ENCODE data around the gene ALDH3A1.

The ALDH3A1 gene

GRCh38 chr17:19738073-19738449 lies 10.0 kb downstream of the ALDH3A1 start:
- DNase-seq (ENCODE audit: insufficient read length) = no peak
- FAIRE-seq = no peak
- no peak for TF ChIP-seq POLR2A (IDR thresholded peaks at IDR 0.05; ENCODE audit: low read depth, low read length)
- no peak for TF ChIP-seq TAF1 (IDR thresholded peaks at IDR 0.05; ENCODE audit: borderline replicate concordance, low read depth, low read length)
- no peak for TF ChIP-seq POLR2AphosphoS5 (IDR thresholded peaks at IDR 0.05; ENCODE audit: low read depth, low read length)

- TF ChIP-seq POLR2AphosphoS5 (IDR thresholded peaks at IDR 0.05; ENCODE audit: low read depth, low read length) = no peak
- TF ChIP-seq TAF1 (IDR thresholded peaks at IDR 0.05; ENCODE audit: borderline replicate concordance, low read depth, low read length) = no peak
- TF ChIP-seq POLR2A (IDR thresholded peaks at IDR 0.05; ENCODE audit: low read depth, low read length) = no peak
- no peak for FAIRE-seq
Measured at GRCh38 chr17:19737305-19738072, 10.6 kb downstream of the ALDH3A1 start.

GRCh38 chr17:19736071-19736470 lies 12.0 kb downstream of the ALDH3A1 start:
- FAIRE-seq = no peak
- TF ChIP-seq POLR2A (IDR thresholded peaks at IDR 0.05; ENCODE audit: low read depth, low read length) = no peak
- no peak for TF ChIP-seq TAF1 (IDR thresholded peaks at IDR 0.05; ENCODE audit: borderline replicate concordance, low read depth, low read length)
- TF ChIP-seq POLR2AphosphoS5 (IDR thresholded peaks at IDR 0.05; ENCODE audit: low read depth, low read length) = no peak
- DNase-seq (ENCODE audit: insufficient read length) = no peak

More at GRCh38 chr17:19737305-19738072, 10.6 kb downstream of the ALDH3A1 start:
- DNase-seq (ENCODE audit: insufficient read length) = no peak

GRCh38 chr17:19733953-19734526 lies 14.1 kb downstream of the ALDH3A1 start:
- FAIRE-seq = no peak
- TF ChIP-seq POLR2AphosphoS5 (IDR thresholded peaks at IDR 0.05; ENCODE audit: low read depth, low read length) (no peak), TAF1 (IDR thresholded peaks at IDR 0.05; ENCODE audit: borderline replicate concordance, low read depth, low read length) (no peak), POLR2A (IDR thresholded peaks at IDR 0.05; ENCODE audit: low read depth, low read length) (no peak)
- no peak for DNase-seq (ENCODE audit: insufficient read length)

GRCh38 chr17:19731626-19732025 lies 16.5 kb downstream of the ALDH3A1 start:
- FAIRE-seq = no peak
- TF ChIP-seq POLR2A (IDR thresholded peaks at IDR 0.05; ENCODE audit: low read depth, low read length) (no peak), POLR2AphosphoS5 (IDR thresholded peaks at IDR 0.05; ENCODE audit: low read depth, low read length) (no peak), TAF1 (IDR thresholded peaks at IDR 0.05; ENCODE audit: borderline replicate concordance, low read depth, low read length) (no peak)
- DNase-seq (ENCODE audit: insufficient read length) = no peak

- no peak for FAIRE-seq
Measured at GRCh38 chr17:19730843-19731242, 17.3 kb downstream of the ALDH3A1 start.

GRCh38 chr17:19729900-19730299 lies 18.2 kb downstream of the ALDH3A1 start:
- FAIRE-seq (no peak), DNase-seq (ENCODE audit: insufficient read length) (no peak)
- TF ChIP-seq POLR2AphosphoS5 (IDR thresholded peaks at IDR 0.05; ENCODE audit: low read depth, low read length) (no peak), POLR2A (IDR thresholded peaks at IDR 0.05; ENCODE audit: low read depth, low read length) (no peak), TAF1 (IDR thresholded peaks at IDR 0.05; ENCODE audit: borderline replicate concordance, low read depth, low read length) (no peak)

More at GRCh38 chr17:19730843-19731242, 17.3 kb downstream of the ALDH3A1 start:
- no peak for DNase-seq (ENCODE audit: insufficient read length)
- TF ChIP-seq POLR2AphosphoS5 (IDR thresholded peaks at IDR 0.05; ENCODE audit: low read depth, low read length) (no peak), POLR2A (IDR thresholded peaks at IDR 0.05; ENCODE audit: low read depth, low read length) (no peak), TAF1 (IDR thresholded peaks at IDR 0.05; ENCODE audit: borderline replicate concordance, low read depth, low read length) (no peak)

GRCh38 chr17:19728084-19728495 lies 20.0 kb downstream of the ALDH3A1 start:
- FAIRE-seq (no peak), DNase-seq (ENCODE audit: insufficient read length) (no peak)
- TF ChIP-seq POLR2A (IDR thresholded peaks at IDR 0.05; ENCODE audit: low read depth, low read length) (no peak), POLR2AphosphoS5 (IDR thresholded peaks at IDR 0.05; ENCODE audit: low read depth, low read length) (no peak), TAF1 (IDR thresholded peaks at IDR 0.05; ENCODE audit: borderline replicate concordance, low read depth, low read length) (no peak)

- DNase-seq (ENCODE audit: insufficient read length) (no peak), FAIRE-seq (no peak)
- TF ChIP-seq POLR2A (IDR thresholded peaks at IDR 0.05; ENCODE audit: low read depth, low read length) (no peak), POLR2AphosphoS5 (IDR thresholded peaks at IDR 0.05; ENCODE audit: low read depth, low read length) (no peak), TAF1 (IDR thresholded peaks at IDR 0.05; ENCODE audit: borderline replicate concordance, low read depth, low read length) (no peak)
Measured at GRCh38 chr17:19727501-19728078, 20.5 kb downstream of the ALDH3A1 start.

GRCh38 chr17:19726631-19727376 lies 21.3 kb downstream of the ALDH3A1 start:
- DNase-seq (ENCODE audit: insufficient read length) (no peak), FAIRE-seq (no peak)
- TF ChIP-seq TAF1 (IDR thresholded peaks at IDR 0.05; ENCODE audit: borderline replicate concordance, low read depth, low read length) (no peak), POLR2A (IDR thresholded peaks at IDR 0.05; ENCODE audit: low read depth, low read length) (no peak), POLR2AphosphoS5 (IDR thresholded peaks at IDR 0.05; ENCODE audit: low read depth, low read length) (no peak)

GRCh38 chr17:19725486-19725885 lies 22.6 kb downstream of the ALDH3A1 start:
- FAIRE-seq = no peak
- no peak for DNase-seq (ENCODE audit: insufficient read length)
- TF ChIP-seq TAF1 (IDR thresholded peaks at IDR 0.05; ENCODE audit: borderline replicate concordance, low read depth, low read length) (no peak), POLR2A (IDR thresholded peaks at IDR 0.05; ENCODE audit: low read depth, low read length) (no peak), POLR2AphosphoS5 (IDR thresholded peaks at IDR 0.05; ENCODE audit: low read depth, low read length) (no peak)
